ENCODE measurements around the gene CMTM8.

GRCh38 chr3:32303977-32304881 lies 65.7 kb downstream of the CMTM8 start:
- no peak for TF ChIP-seq CTCF (IDR thresholded peaks at IDR 0.05)
- no peak for TF ChIP-seq POLR2AphosphoS5 (IDR thresholded peaks at IDR 0.05)
